ENCODE measurements around the gene FUT1.

DNA sequence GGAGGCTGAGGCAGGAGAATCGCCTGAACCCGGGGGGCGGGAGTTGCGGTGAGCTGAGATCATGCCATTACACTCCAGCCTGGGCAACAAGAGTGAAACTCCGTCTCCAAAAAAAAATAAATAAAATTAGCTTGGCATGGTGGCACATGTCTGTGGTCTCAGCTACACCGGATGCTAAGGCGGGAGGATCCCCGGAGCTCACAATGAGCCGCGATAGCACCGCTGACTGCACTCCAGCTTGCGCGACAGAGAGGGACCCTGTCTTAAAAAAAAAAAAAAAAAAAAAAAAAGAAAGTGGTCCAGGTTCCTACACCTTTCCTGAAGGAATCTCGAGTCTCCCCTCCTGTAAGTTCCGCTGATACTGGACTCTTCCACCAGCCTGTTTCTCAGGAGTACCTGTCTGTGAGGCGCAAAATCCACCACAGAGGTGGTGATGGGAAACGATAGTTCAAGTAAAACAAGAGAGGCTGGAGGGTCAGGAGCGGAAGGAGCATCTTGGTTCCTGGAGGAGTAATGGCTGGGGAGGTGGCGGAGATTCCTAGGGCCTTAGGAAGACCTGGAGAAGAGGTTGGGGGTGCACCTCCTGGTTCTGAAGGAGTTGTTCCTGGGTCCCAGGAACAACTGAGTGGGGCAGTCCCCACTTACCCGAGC, 471 bp downstream of the FUT1 start:
- no peak for TF ChIP-seq TAF1 (conservative IDR thresholded peaks at IDR 0.05)
- TF ChIP-seq, protein P1, sequence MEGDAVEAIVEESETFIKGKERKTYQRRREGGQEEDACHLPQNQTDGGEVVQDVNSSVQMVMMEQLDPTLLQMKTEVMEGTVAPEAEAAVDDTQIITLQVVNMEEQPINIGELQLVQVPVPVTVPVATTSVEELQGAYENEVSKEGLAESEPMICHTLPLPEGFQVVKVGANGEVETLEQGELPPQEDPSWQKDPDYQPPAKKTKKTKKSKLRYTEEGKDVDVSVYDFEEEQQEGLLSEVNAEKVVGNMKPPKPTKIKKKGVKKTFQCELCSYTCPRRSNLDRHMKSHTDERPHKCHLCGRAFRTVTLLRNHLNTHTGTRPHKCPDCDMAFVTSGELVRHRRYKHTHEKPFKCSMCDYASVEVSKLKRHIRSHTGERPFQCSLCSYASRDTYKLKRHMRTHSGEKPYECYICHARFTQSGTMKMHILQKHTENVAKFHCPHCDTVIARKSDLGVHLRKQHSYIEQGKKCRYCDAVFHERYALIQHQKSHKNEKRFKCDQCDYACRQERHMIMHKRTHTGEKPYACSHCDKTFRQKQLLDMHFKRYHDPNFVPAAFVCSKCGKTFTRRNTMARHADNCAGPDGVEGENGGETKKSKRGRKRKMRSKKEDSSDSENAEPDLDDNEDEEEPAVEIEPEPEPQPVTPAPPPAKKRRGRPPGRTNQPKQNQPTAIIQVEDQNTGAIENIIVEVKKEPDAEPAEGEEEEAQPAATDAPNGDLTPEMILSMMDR (IDR thresholded peaks at IDR 0.05; ENCODE audit: low read depth, low read length, missing input control): no peak
- TF ChIP-seq, protein P2, sequence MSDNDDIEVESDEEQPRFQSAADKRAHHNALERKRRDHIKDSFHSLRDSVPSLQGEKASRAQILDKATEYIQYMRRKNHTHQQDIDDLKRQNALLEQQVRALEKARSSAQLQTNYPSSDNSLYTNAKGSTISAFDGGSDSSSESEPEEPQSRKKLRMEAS (IDR thresholded peaks at IDR 0.05): no peak

Measured in liver (tissue), 3 donors.